ENCODE results near the gene DBH. TPM values are rescaled to one million over a fixed set of nuclear protein-coding genes. Genes with fewer than 3 reads are reported as not detected.
"Not testable (repeated sequence)": the region's sequence is repeated elsewhere in the genome, so short reads cannot be mapped to it uniquely, and the experiment has no call there.

The DBH gene
- total RNA-seq, 2 donors from 2014 or later = not detected

- H3K4me1 ChIP-seq = no peaks in the 10 kb centered on the region
- TF ChIP-seq CTCF (IDR thresholded peaks at IDR 0.05) (no peak), POLR2A (IDR thresholded peaks at IDR 0.05) (no peak)
- no peaks in the 10 kb centered on the region for H3K36me3 ChIP-seq (replicated peaks in 1 of 2; ENCODE audit: insufficient read depth in 1 of 2, low read depth in 2 of 2)
- no peak overlapping the region for H3K4me3 ChIP-seq
- DNase-seq = no peak
- 91 to 96% methylated on average over 8 to 17 of the region's 21 CpGs for WGBS, 2 donors
- no peak overlapping the region for H3K27ac ChIP-seq
- ATAC-seq = no peak
- H3K9me3 ChIP-seq = no peaks in the 10 kb centered on the region
- no peaks in the 10 kb centered on the region for H3K27me3 ChIP-seq
- intact Hi-C loops (cut with DNase I) = no loop called here
These were observed 35.2 kb downstream of the DBH start for GRCh38 chr9:133671371-133671770.

DNA sequence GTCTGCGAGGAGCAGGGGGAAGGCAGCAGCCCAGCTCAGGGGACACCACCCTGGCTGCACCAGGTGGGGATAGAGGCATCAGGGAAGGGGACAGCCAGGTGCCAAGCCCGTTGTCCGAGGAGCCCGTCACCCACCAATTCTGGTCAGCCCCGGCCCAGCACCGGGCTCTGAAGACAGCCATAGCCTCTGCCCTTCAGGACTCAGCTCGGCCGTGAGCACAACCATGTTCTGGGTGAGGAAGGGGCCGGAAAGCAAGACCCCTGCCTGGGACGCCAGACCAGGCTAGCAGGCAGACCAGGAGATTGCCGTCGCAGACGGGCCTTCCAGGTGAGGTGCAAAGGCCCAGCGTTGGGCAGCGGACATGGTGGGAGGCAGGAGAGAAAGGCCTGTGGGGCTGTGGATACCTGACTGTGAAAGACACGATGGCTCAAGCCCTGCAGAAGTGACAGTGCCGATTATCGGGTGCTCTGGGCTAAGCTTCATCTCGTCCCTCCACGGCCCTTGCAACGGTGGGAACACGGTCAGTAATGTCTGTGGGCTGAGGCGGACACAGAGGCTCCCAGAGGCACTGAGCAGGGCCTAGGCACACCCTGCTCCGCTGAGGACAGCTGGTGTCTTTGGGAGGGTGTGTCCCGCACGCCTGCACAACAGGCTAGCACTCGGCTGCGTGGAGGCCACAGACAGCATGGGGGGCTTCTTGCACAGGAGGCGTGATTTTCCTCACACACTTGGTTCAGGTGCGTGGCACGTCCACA lies 36.5 kb downstream of the DBH start:
- ATAC-seq (no peak), DNase-seq (no peak)
- Histone ChIP-seq H3K4me1 (no peaks in the 10 kb centered on the region), H3K9me3 (no peaks in the 10 kb centered on the region), H3K36me3 (replicated peaks in 1 of 2; ENCODE audit: insufficient read depth in 1 of 2, low read depth in 2 of 2) (no peaks in the 10 kb centered on the region), H3K27ac (no peak overlapping the region), H3K27me3 (no peaks in the 10 kb centered on the region), H3K4me3 (no peak overlapping the region)
- TF ChIP-seq CTCF (IDR thresholded peaks at IDR 0.05) = no peak
- no peak for TF ChIP-seq POLR2A (IDR thresholded peaks at IDR 0.05)
- WGBS, 2 donors = 75 to 93% methylated on average over 5 to 30 of the region's 31 CpGs
- intact Hi-C loops (cut with DNase I) = no loop called here

DNA sequence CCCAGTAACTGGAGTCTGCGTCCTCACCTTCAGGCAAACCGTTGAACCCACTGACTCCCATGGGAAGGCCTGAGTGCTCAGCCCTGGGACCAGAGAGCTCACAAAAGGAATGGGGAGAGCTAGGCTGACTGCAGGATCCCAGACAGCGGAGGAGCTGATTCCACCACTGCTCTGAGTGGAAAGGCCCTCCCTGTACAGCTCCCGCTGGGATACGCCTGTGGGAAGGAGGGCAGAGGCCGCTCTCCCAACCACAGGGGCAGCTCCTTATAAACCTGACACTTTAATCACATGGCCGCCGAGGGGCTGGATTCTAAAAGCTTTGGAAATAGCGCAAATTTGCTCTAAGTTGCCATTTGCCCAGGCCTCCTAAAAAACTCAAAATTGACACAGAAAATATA lies 37.1 kb downstream of the DBH start:
- ATAC-seq (no peak), DNase-seq (no peak)
- Histone ChIP-seq H3K27ac (no peak overlapping the region), H3K4me1 (no peaks in the 10 kb centered on the region), H3K9me3 (no peaks in the 10 kb centered on the region), H3K36me3 (replicated peaks in 1 of 2; ENCODE audit: insufficient read depth in 1 of 2, low read depth in 2 of 2) (no peaks in the 10 kb centered on the region), H3K27me3 (no peaks in the 10 kb centered on the region), H3K4me3 (no peak overlapping the region)
- intact Hi-C loops (cut with DNase I) = no loop called here
- TF ChIP-seq CTCF (IDR thresholded peaks at IDR 0.05) = no peak
- no peak for TF ChIP-seq POLR2A (IDR thresholded peaks at IDR 0.05)
- WGBS, 2 donors = 86 to 91% methylated on average over 8 to 9 of the region's 9 CpGs

GRCh38 chr9:133674091-133674490 lies 37.9 kb downstream of the DBH start:
- DNase-seq = no peak
- intact Hi-C loops (cut with DNase I) = no loop called here

GRCh38 chr9:133675796-133676195 lies 39.6 kb downstream of the DBH start:
- H3K36me3 ChIP-seq (replicated peaks in 1 of 2; ENCODE audit: insufficient read depth in 1 of 2, low read depth in 2 of 2); H3K9me3 ChIP-seq; H3K27me3 ChIP-seq; H3K4me3 ChIP-seq; DNase-seq; intact Hi-C loops (cut with DNase I); ATAC-seq; H3K4me1 ChIP-seq; H3K27ac ChIP-seq: not testable (repeated sequence)
- whole genome bisulfite sequencing, 2 donors = 96% methylated on average over 3 of the region's 3 CpGs

More at GRCh38 chr9:133674091-133674490, 37.9 kb downstream of the DBH start:
- H3K36me3 ChIP-seq (replicated peaks in 1 of 2; ENCODE audit: insufficient read depth in 1 of 2, low read depth in 2 of 2) = no peaks in the 10 kb centered on the region
- H3K4me3 ChIP-seq = no peak overlapping the region
- WGBS, 2 donors = 88 to 89% methylated on average over 12 to 13 of the region's 14 CpGs
- H3K27me3 ChIP-seq = no peaks in the 10 kb centered on the region
- H3K9me3 ChIP-seq = no peaks in the 10 kb centered on the region
- no peak for ATAC-seq
- TF ChIP-seq POLR2A (IDR thresholded peaks at IDR 0.05) (no peak), CTCF (IDR thresholded peaks at IDR 0.05) (no peak)
- H3K4me1 ChIP-seq = no peaks in the 10 kb centered on the region
- H3K27ac ChIP-seq = no peak overlapping the region

Measured in body of pancreas (tissue), 4 donors.